Smooth muscle cell (in vitro differentiated cells): ENCODE data around the gene IL36B. TPM values are rescaled to one million over a fixed set of nuclear protein-coding genes. Genes with fewer than 3 reads are reported as not detected.

Experiments
- DNase-seq: peaks from one replicate; lab custom pipeline; 2025; ENCODE audit not compliant: unreplicated experiment; lab: John Stamatoyannopoulos, UW
- H2AFZ ChIP-seq: fragments of 200-600 bp; sonication (generic); 2 replicates; pipeline ENCODE4 v1.6.0; 2016; ENCODE audit warnings: antibody characterized with exemption, low read depth, mild to moderate bottlenecking
- H3F3A ChIP-seq: fragments of 200-600 bp; sonication (generic); 2 replicates; pipeline ENCODE4 v1.6.0; 2017; ENCODE audit warnings: antibody characterized with exemption, low read depth
- H3K27ac ChIP-seq: fragments of 200-600 bp; sonication (generic); 2 replicates; pipeline ENCODE4 v1.5.1; 2016; ENCODE audit warnings: low read depth, mild to moderate bottlenecking
- H3K27me3 ChIP-seq: fragments of 200-600 bp; sonication (generic); 2 replicates; pipeline ENCODE4 v1.6.1; 2016; ENCODE audit warnings: low read depth, mild to moderate bottlenecking
- H3K36me3 ChIP-seq: fragments of 200-600 bp; sonication (generic); 2 replicates; pipeline ENCODE4 v1.5.1; 2016; ENCODE audit warnings: low read depth
- H3K4me1 ChIP-seq: fragments of 200-600 bp; sonication (generic); 2 replicates; pipeline ENCODE4 v1.5.1; 2016; ENCODE audit warnings: low read depth
- H3K4me2 ChIP-seq: fragments of 200-600 bp; sonication (generic); 2 replicates; pipeline ENCODE4 v1.6.0; 2016; ENCODE audit warnings: mild to moderate bottlenecking
- H3K4me3 ChIP-seq: fragments of 200-600 bp; sonication (generic); 2 replicates; pipeline ENCODE4 v1.5.1; 2016; ENCODE audit warnings: mild to moderate bottlenecking
- H3K79me2 ChIP-seq: fragments of 200-600 bp; sonication (generic); 2 replicates; pipeline ENCODE4 v1.6.0; 2016; ENCODE audit warnings: low read depth, mild to moderate bottlenecking
- H3K9ac ChIP-seq: fragments of 200-600 bp; sonication (generic); 2 replicates; pipeline ENCODE4 v1.6.0; 2016; ENCODE audit warnings: low read depth
- H3K9me3 ChIP-seq: fragments of 200-600 bp; sonication (generic); replicated peaks from 2 replicates; pipeline ENCODE4 v1.5.1; 2016; ENCODE audit warnings: low read depth
- H4K20me1 ChIP-seq: fragments of 200-600 bp; sonication (generic); 2 replicates; pipeline ENCODE4 v1.6.0; 2016; ENCODE audit warnings: low read depth
- CTCF ChIP-seq: fragments of 200-600 bp; sonication (generic); IDR thresholded peaks from 2 replicates; pipeline ENCODE4 v1.5.1; 2017; ENCODE audit warnings: borderline replicate concordance, mild to moderate bottlenecking, antibody characterized with exemption; ENCODE audit not compliant: insufficient read depth, poor library complexity, severe bottlenecking
- WGBS: methylation state at CpG from one replicate; pipeline ENCODE4 v1.1.7; 2016; ENCODE audit warnings: low lambda C conversion rate; 5-methylcytosine and 5-hydroxymethylcytosine counted together
- polyA plus RNA-seq: library from polyadenylated mRNA; unstranded; fragments of >200 nt; fragmentation: Nextera tagmentation; extraction: Ambion mirVana; gene quantifications from 2 replicates; pipeline ENCODE4 v1.2.1, GENCODE V29; 2016
- total RNA-seq: library from RNA; depleted of rRNA; stranded (reverse); fragments of >200 nt; gene quantifications from 2 replicates; pipeline ENCODE4 v1.2.3, GENCODE V29; 2014

The IL36B gene
- total and polyA plus RNA-seq, 2 experiments from 2014 or later: not detected

GRCh38 chr2:113076954-113077669 is 24.4 kb upstream of the IL36B start:
- Histone ChIP-seq H3K27me3 (peaks cover 25% of the 10 kb centered on the region), H3F3A (peaks cover 4% of the 10 kb centered on the region), H3K9ac (no peak overlapping the region), H3K9me3 (no peaks in the 10 kb centered on the region), H2AFZ (no peak overlapping the region), H3K27ac (no peak overlapping the region), H3K36me3 (no peaks in the 10 kb centered on the region), H3K4me1 (no peaks in the 10 kb centered on the region), H3K4me2 (no peak overlapping the region), H3K79me2 (no peaks in the 10 kb centered on the region), H4K20me1 (no peaks in the 10 kb centered on the region), H3K4me3 (no peak overlapping the region)
- 80% methylated on average over 3 of the region's 3 CpGs for WGBS
- no peak for TF ChIP-seq CTCF
- DNase-seq: no peak

- Histone ChIP-seq H3K4me2 (no peak overlapping the region), H3F3A (peaks cover 4% of the 10 kb centered on the region), H3K79me2 (no peaks in the 10 kb centered on the region), H3K36me3 (no peaks in the 10 kb centered on the region), H4K20me1 (no peaks in the 10 kb centered on the region), H2AFZ (no peak overlapping the region), H3K4me3 (no peak overlapping the region), H3K9ac (no peak overlapping the region), H3K4me1 (no peaks in the 10 kb centered on the region), H3K27me3 (peaks cover 25% of the 10 kb centered on the region), H3K9me3 (no peaks in the 10 kb centered on the region), H3K27ac (no peak overlapping the region)
- no peak for DNase-seq
- WGBS: 90% methylated on average over 3 of the region's 3 CpGs
- TF ChIP-seq CTCF: no peak
Observed at GRCh38 chr2:113075600-113075999, 22.9 kb upstream of the IL36B start.

GRCh38 chr2:113075030-113075429 is 22.4 kb upstream of the IL36B start:
- Histone ChIP-seq H3K27ac (no peak overlapping the region), H3K9me3 (no peaks in the 10 kb centered on the region), H3K4me3 (no peak overlapping the region), H4K20me1 (no peaks in the 10 kb centered on the region), H3K36me3 (no peaks in the 10 kb centered on the region), H3K9ac (no peak overlapping the region), H3K27me3 (peaks cover 25% of the 10 kb centered on the region), H3K4me1 (no peaks in the 10 kb centered on the region), H2AFZ (no peak overlapping the region), H3K79me2 (no peaks in the 10 kb centered on the region), H3K4me2 (no peak overlapping the region), H3F3A (peaks cover 4% of the 10 kb centered on the region)
- TF ChIP-seq CTCF: no peak
- no peak for DNase-seq
- 83% methylated on average over 5 of the region's 5 CpGs for WGBS

GRCh38 chr2:113073325-113073834 is 20.7 kb upstream of the IL36B start:
- Histone ChIP-seq H3F3A (no peaks in the 10 kb centered on the region), H3K27me3 (peaks cover 24% of the 10 kb centered on the region), H2AFZ (no peak overlapping the region), H3K27ac (no peak overlapping the region), H3K4me1 (no peaks in the 10 kb centered on the region), H3K4me3 (no peak overlapping the region), H3K9me3 (no peaks in the 10 kb centered on the region), H4K20me1 (no peaks in the 10 kb centered on the region), H3K79me2 (no peaks in the 10 kb centered on the region), H3K9ac (no peak overlapping the region), H3K4me2 (no peak overlapping the region), H3K36me3 (no peaks in the 10 kb centered on the region)
- DNase-seq: no peak
- no peak for TF ChIP-seq CTCF
- WGBS: 58% methylated on average over 3 of the region's 3 CpGs
